B cell (primary cell): ENCODE results near the gene GFRA3. TPM values are rescaled to one million over a fixed set of nuclear protein-coding genes. Genes with fewer than 3 reads are reported as not detected.
"Not testable (repeated sequence)": the region's sequence is repeated elsewhere in the genome, so short reads cannot be mapped to it uniquely, and the experiment has no call there.

ENCODE experiments used
- ATAC-seq: fragments of 200-7000 bp; cut with Tn5 transposase; one replicate; pipeline ENCODE4 v1.10.0; 2021; ENCODE audit warnings: low read depth, mild to moderate bottlenecking, moderate number of reproducible peaks, moderate library complexity
- CTCF ChIA-PET: fragments of 350-600 bp; sonication (Branson Sonifier 250); formaldehyde crosslinking; loops from one replicate; lab custom pipeline; 2021; ENCODE audit warnings: antibody characterized with exemption, inconsistent platforms; lab: Charles Lee
- POLR2A ChIA-PET: fragments of 350-600 bp; sonication (Branson Sonifier 250); formaldehyde crosslinking; loops from one replicate; lab custom pipeline; 2021; ENCODE audit warnings: antibody characterized with exemption; lab: Charles Lee
- DNase-seq: peaks from one replicate; pipeline ENCODE4 v3.0.0; 2013
- H2AFZ ChIP-seq: 2 replicates; pipeline ENCODE4 v1.6.1; 2012; ENCODE audit warnings: mild to moderate bottlenecking, low read depth, low read length; ENCODE audit not compliant: insufficient read depth, poor library complexity, severe bottlenecking
- H3K27ac ChIP-seq, 2 donors: 1 replicate in 1 of 2; 2 replicates in 1 of 2; pipeline ENCODE4 v1.5.1; 2012 to 2013; ENCODE audit warnings: low read length in 2 of 2, mild to moderate bottlenecking in 2 of 2, moderate library complexity in 1 of 2
- H3K27me3 ChIP-seq, 4 experiments: fragments of 200-600 bp in 1 of 4; sonication (generic) in 1 of 4; replicated peaks in 1 of 4; 1 replicate in 2 of 4; 2 replicates in 2 of 4; pipeline versions ENCODE4 v1.6.1 to v1.7.0; 2013 to 2016; ENCODE audit warnings: low read length in 3 of 4, mild to moderate bottlenecking in 2 of 4, mixed read lengths in 1 of 4, moderate library complexity in 1 of 4; ENCODE audit not compliant: insufficient read depth in 4 of 4, control insufficient read depth in 3 of 4; ENCODE audit errors: control extremely low read depth in 1 of 4
- H3K36me3 ChIP-seq, 2 experiments: replicated peaks in 1 of 2; 1 replicate in 1 of 2; 2 replicates in 1 of 2; pipeline versions ENCODE4 v1.6.1 to v1.7.1; 2013; ENCODE audit warnings: low read length in 1 of 2; ENCODE audit not compliant: insufficient read depth in 2 of 2, control insufficient read depth in 1 of 2; ENCODE audit errors: control extremely low read depth in 1 of 2, extremely low read depth in 1 of 2
- H3K4me1 ChIP-seq, 2 donors: fragments of 200-600 bp in 1 of 2; sonication (generic) in 1 of 2; 1 replicate in 1 of 2; 2 replicates in 1 of 2; pipeline versions ENCODE4 v1.5.1 to v1.6.1; 2013 to 2017; ENCODE audit warnings: low read length in 2 of 2; ENCODE audit not compliant: control insufficient read depth in 2 of 2, insufficient read depth in 2 of 2
- H3K4me2 ChIP-seq: replicated peaks from 2 replicates; pipeline ENCODE3; 2012; ENCODE audit warnings: mild to moderate bottlenecking, low read depth, low read length; ENCODE audit not compliant: poor library complexity, severe bottlenecking
- H3K4me3 ChIP-seq, 5 experiments: fragments of 200-600 bp in 1 of 5; sonication (generic) in 1 of 5; 1 replicate in 3 of 5; 2 replicates in 2 of 5; pipeline versions ENCODE4 v1.5.1 to v1.7.0; 2011 to 2016; ENCODE audit warnings: low read length in 4 of 5, mild to moderate bottlenecking in 4 of 5, low read depth in 2 of 5, control low read depth in 1 of 5, moderate library complexity in 1 of 5; ENCODE audit not compliant: insufficient read depth in 1 of 5; ENCODE audit errors: control extremely low read depth in 1 of 5, extremely low read depth in 1 of 5
- H3K79me2 ChIP-seq: fragments of 200-600 bp; sonication (generic); one replicate; pipeline ENCODE4 v1.6.0; 2016; ENCODE audit warnings: low read length; ENCODE audit not compliant: control insufficient read depth, insufficient read depth
- H3K9ac ChIP-seq: fragments of 200-600 bp; sonication (generic); 2 replicates; pipeline ENCODE4 v1.6.1; 2017; ENCODE audit warnings: mild to moderate bottlenecking, low read length, moderate library complexity
- H3K9me3 ChIP-seq, 3 donors: one replicate each; pipeline versions ENCODE4 v1.6.1 to v1.7.1; 2013; ENCODE audit warnings: low read length in 2 of 3; ENCODE audit not compliant: control insufficient read depth in 2 of 3, insufficient read depth in 1 of 3; ENCODE audit errors: control extremely low read depth in 1 of 3
- H4K20me1 ChIP-seq: 2 replicates; pipeline ENCODE4 v1.6.0; 2012; ENCODE audit warnings: mild to moderate bottlenecking, low read length; ENCODE audit not compliant: insufficient read depth, control insufficient read depth, poor library complexity, severe bottlenecking
- H3K27ac Mint-ChIP-seq: one replicate; pipeline ENCODE4 v1.8.0; 2021; ENCODE audit warnings: mixed read lengths
- H3K27me3 Mint-ChIP-seq: one replicate; pipeline ENCODE4 v1.8.0; 2021; ENCODE audit warnings: mixed read lengths
- H3K4me1 Mint-ChIP-seq: one replicate; pipeline ENCODE4 v1.8.0; 2021; ENCODE audit warnings: mixed read lengths
- H3K4me3 Mint-ChIP-seq: one replicate; pipeline ENCODE4 v1.8.0; 2021; ENCODE audit warnings: mixed read lengths
- H3K9me3 Mint-ChIP-seq: one replicate; pipeline ENCODE4 v1.8.0; 2022; ENCODE audit warnings: mixed read lengths; ENCODE audit not compliant: insufficient read depth
- CTCF ChIP-seq: fragments of 200-600 bp; IDR thresholded peaks from one replicate; pipeline ENCODE4 v1.8.0; 2022; ENCODE audit warnings: antibody characterized with exemption, mild to moderate bottlenecking
- EZH2 ChIP-seq: IDR thresholded peaks from 2 replicates; pipeline ENCODE4 v1.6.1; 2012; ENCODE audit warnings: borderline replicate concordance, low read depth, mild to moderate bottlenecking, moderate library complexity, low read length; ENCODE audit not compliant: insufficient read depth, poor library complexity, severe bottlenecking
- WGBS: methylation state at CpG from one replicate; pipeline ENCODE4 v1.1.5; 2013; ENCODE audit warnings: missing lambda C conversion rate; ENCODE audit not compliant: insufficient coverage; 5-methylcytosine and 5-hydroxymethylcytosine counted together
- intact Hi-C: fragments of 100-400 bp; cut with micrococcal nuclease; formaldehyde crosslinking; loops from one replicate; pipeline ENCODE4 v1.10.0; 2022
- polyA plus RNA-seq: library from polyadenylated mRNA; depleted of rRNA; stranded (reverse); fragments of >200 nt; gene quantifications from 2 replicates; pipeline ENCODE4 v1.2.3, GENCODE V29; 2012
- total RNA-seq, 2 donors: library from RNA; stranded (reverse); fragments of 120-200 nt in 1 of 2; gene quantifications; 1 replicate in 1 of 2; 2 replicates in 1 of 2; pipeline versions ENCODE4 v1.2.3 to v1.2.4, GENCODE V29; 2013 to 2022

Gene GFRA3
- total and polyA plus RNA-seq, 2 donors (not counting 1 experiment from before 2014, with no cell fraction given) = not detected

DNA sequence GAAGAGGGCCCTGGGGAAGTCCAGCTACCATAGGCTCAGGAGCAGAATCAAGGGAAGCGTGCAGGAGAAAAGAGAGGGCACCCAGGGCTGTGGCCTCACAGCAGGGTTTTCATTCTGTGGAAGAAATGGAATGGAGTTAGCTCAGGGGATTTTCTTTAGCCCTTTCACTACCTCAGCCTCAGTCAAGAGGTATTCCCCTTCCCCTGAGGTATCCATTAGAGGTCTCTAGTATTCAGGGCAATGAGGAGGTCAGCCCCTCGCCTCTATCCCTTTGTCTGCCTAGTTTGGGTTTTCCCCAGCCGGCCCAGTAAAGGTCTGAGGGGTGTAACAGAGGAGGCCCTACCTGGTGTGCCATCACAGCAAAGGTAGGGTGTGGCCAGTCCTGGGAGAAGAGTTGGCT lies 21.5 kb downstream of the GFRA3 start:
- DNase-seq (no peak), ATAC-seq (no peak)
- Histone ChIP-seq H3K27me3 (no peaks in the 10 kb centered on the region), H4K20me1 (no peaks in the 10 kb centered on the region), H2AFZ (no peak overlapping the region), H3K4me2 (no peak overlapping the region), H3K4me3 (no peak overlapping the region), H3K79me2 (no peaks in the 10 kb centered on the region), H3K27ac (no peak overlapping the region), H3K9me3 (no peaks in the 10 kb centered on the region), H3K9ac (no peak overlapping the region), H3K4me1 (no peaks in the 10 kb centered on the region), H3K36me3 (no peaks in the 10 kb centered on the region)
- intact Hi-C loops = no loop called here
- Mint-ChIP-seq H3K9me3 (no peaks in the 10 kb centered on the region), H3K4me3 (no peak overlapping the region), H3K27me3 (peaks cover 22% of the 10 kb centered on the region), H3K4me1 (no peaks in the 10 kb centered on the region), H3K27ac (no peak overlapping the region)
- 87% methylated on average over 3 of the region's 3 CpGs for WGBS
- CTCF ChIA-PET = interaction anchor here (0.8 kb wide), 1 partner anchor 175 kb away, joined by 3 read pairs; no protein-coding TSS in a partner anchor
- TF ChIP-seq EZH2 (no peak), CTCF (no peak)
- POLR2A ChIA-PET = no interaction called here

DNA sequence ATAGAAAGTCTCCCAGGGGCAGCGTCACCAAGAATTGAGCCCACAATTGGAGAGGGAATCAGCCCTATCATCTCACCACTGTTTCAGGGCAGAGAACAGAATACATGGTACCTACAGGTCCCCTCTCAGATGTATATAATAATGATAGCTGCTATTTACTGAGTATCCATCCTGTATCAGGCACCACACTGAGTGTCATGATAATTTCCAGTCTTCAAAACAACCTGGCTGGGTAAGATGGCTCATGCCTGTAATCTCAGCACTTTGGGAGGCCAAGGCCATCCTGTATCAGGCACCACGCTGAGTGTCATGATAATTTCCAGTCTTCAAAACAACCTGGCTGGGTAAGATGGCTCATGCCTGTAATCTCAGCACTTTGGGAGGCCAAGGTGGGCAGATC lies 26.6 kb downstream of the GFRA3 start:
- DNase-seq, H3K4me3 ChIP-seq, H3K27ac Mint-ChIP-seq, H3K9me3 ChIP-seq, H4K20me1 ChIP-seq, H3K9me3 Mint-ChIP-seq, H3K9ac ChIP-seq, H3K79me2 ChIP-seq, H2AFZ ChIP-seq, H3K4me3 Mint-ChIP-seq, intact Hi-C loops, H3K27ac ChIP-seq, H3K4me1 ChIP-seq, H3K4me1 Mint-ChIP-seq, CTCF ChIA-PET, H3K4me2 ChIP-seq, H3K36me3 ChIP-seq, ATAC-seq: not testable (repeated sequence)
- 100% methylated on average over 2 of the region's 2 CpGs for WGBS
- H3K27me3 Mint-ChIP-seq = peaks cover 29% of the 10 kb centered on the region
- POLR2A ChIA-PET = interaction anchor here (0.7 kb wide), 1 partner anchor 219 kb away, joined by 3 read pairs; no protein-coding TSS in a partner anchor
- H3K27me3 ChIP-seq = peaks cover 0 to 13% (median 8%) of the 10 kb centered on the region in 4 experiments
